ENCODE data around the gene NCOR1. TPM values are rescaled to one million over a fixed set of nuclear protein-coding genes. Genes with fewer than 3 reads are reported as not detected.
A peak's percentile ranks its signal among the peaks of the same experiment; 100 is the strongest.
"Not testable (repeated sequence)": the region's sequence is repeated elsewhere in the genome, so short reads cannot be mapped to it uniquely, and the experiment has no call there.

The NCOR1 gene
- total and polyA plus RNA-seq, 4 experiments from 2014 or later: 26.4 to 169 (median 162) TPM

GRCh38 chr17:16190703-16191360 lies 24.5 kb downstream of the NCOR1 start:
- H3K4me3 ChIP-seq (ENCODE audit: low read length in 2 of 2): no peak overlapping the region
- peaks cover 36 to 57% of the 10 kb centered on the region in 2 donors for H3K36me3 Mint-ChIP-seq
- H3K4me1 Mint-ChIP-seq: peaks cover 26 to 37% (median 33%) of the 10 kb centered on the region in 4 donors
- no peaks in the 10 kb centered on the region for H3K9me3 ChIP-seq (ENCODE audit: control insufficient read depth in 1 of 2, low read length in 2 of 2)
- POLR2A ChIA-PET (ENCODE audit: partially characterized antibody): no interaction called here
- H3K27me3 Mint-ChIP-seq: no peaks in the 10 kb centered on the region
- no peaks in the 10 kb centered on the region for H3K9me3 Mint-ChIP-seq
- no peak overlapping the region for H3K4me3 Mint-ChIP-seq
- intact Hi-C loops (cut with micrococcal nuclease): no loop called here
- peaks cover 27% of the 10 kb centered on the region for H3K4me1 ChIP-seq (ENCODE audit: insufficient read depth, low read length)
- peaks cover 24% of the 10 kb centered on the region for H3K36me3 ChIP-seq (ENCODE audit: insufficient read depth, low read length)
- no peak for DNase-seq
- H3K27ac Mint-ChIP-seq: peak overlapping the region in 5 of 7 donors; percentile 18 to 80 (median 53)
- H3K27ac ChIP-seq (ENCODE audit: low read depth, low read length): no peak overlapping the region
- no peaks in the 10 kb centered on the region for H3K27me3 ChIP-seq (ENCODE audit: insufficient read depth, low read length)
- CTCF ChIA-PET (ENCODE audit: partially characterized antibody): interaction anchor here (0.6 to 1.3 kb wide), 3 partner anchors 14 to 360 kb away, joined by 3 to 5 read pairs (median 3); partner anchors contain the start of gene NCOR1

- POLR2A ChIA-PET (ENCODE audit: partially characterized antibody): no interaction called here
- H3K4me1 ChIP-seq (ENCODE audit: insufficient read depth, low read length): peaks cover 20% of the 10 kb centered on the region
- H3K27ac Mint-ChIP-seq: peak overlapping the region in 1 of 7 donors; percentile 4
- H3K27ac ChIP-seq (ENCODE audit: low read depth, low read length): no peak overlapping the region
- H3K9me3 ChIP-seq (ENCODE audit: control insufficient read depth in 1 of 2, low read length in 2 of 2): no peaks in the 10 kb centered on the region
- H3K27me3 ChIP-seq (ENCODE audit: insufficient read depth, low read length): no peaks in the 10 kb centered on the region
- intact Hi-C loops (cut with micrococcal nuclease): no loop called here
- H3K4me1 Mint-ChIP-seq: peaks cover 23 to 33% (median 32%) of the 10 kb centered on the region in 4 donors
- peaks cover 37 to 62% of the 10 kb centered on the region in 2 donors for H3K36me3 Mint-ChIP-seq
- no peak for DNase-seq
- CTCF ChIA-PET (ENCODE audit: partially characterized antibody): interaction anchor here (1.0 to 1.3 kb wide), 2 partner anchors 12 to 25 kb away, joined by 3 to 4 read pairs; partner anchors contain the start of gene NCOR1
- no peaks in the 10 kb centered on the region for H3K27me3 Mint-ChIP-seq
- H3K4me3 Mint-ChIP-seq: no peak overlapping the region
- peaks cover 24% of the 10 kb centered on the region for H3K36me3 ChIP-seq (ENCODE audit: insufficient read depth, low read length)
- H3K4me3 ChIP-seq (ENCODE audit: low read length in 2 of 2): no peak overlapping the region
- no peaks in the 10 kb centered on the region for H3K9me3 Mint-ChIP-seq
Observed at GRCh38 chr17:16189791-16190348, 25.5 kb downstream of the NCOR1 start.

GRCh38 chr17:16187642-16188041 lies 27.7 kb downstream of the NCOR1 start:
- no peaks in the 10 kb centered on the region for H3K9me3 Mint-ChIP-seq
- Histone ChIP-seq H3K27ac (ENCODE audit: low read depth, low read length) (no peak overlapping the region), H3K27me3 (ENCODE audit: insufficient read depth, low read length) (no peaks in the 10 kb centered on the region), H3K4me1 (ENCODE audit: insufficient read depth, low read length) (peaks cover 10% of the 10 kb centered on the region), H3K4me3 (ENCODE audit: low read length in 2 of 2) (no peak overlapping the region), H3K36me3 (ENCODE audit: insufficient read depth, low read length) (peaks cover 17% of the 10 kb centered on the region), H3K9me3 (ENCODE audit: control insufficient read depth in 1 of 2, low read length in 2 of 2) (no peaks in the 10 kb centered on the region)
- ChIA-PET CTCF (ENCODE audit: partially characterized antibody) (no interaction called here), POLR2A (ENCODE audit: partially characterized antibody) (no interaction called here)
- peaks cover 37 to 66% of the 10 kb centered on the region in 2 donors for H3K36me3 Mint-ChIP-seq
- H3K4me1 Mint-ChIP-seq: peaks cover 16 to 41% (median 35%) of the 10 kb centered on the region in 4 donors
- intact Hi-C loops (cut with micrococcal nuclease): no loop called here
- peak overlapping the region in 2 of 7 donors; percentile 22 to 56 for H3K27ac Mint-ChIP-seq
- no peaks in the 10 kb centered on the region for H3K27me3 Mint-ChIP-seq
- no peak for DNase-seq
- no peak overlapping the region for H3K4me3 Mint-ChIP-seq

- no peaks in the 10 kb centered on the region for H3K9me3 ChIP-seq (ENCODE audit: control insufficient read depth in 1 of 2, low read length in 2 of 2)
- Mint-ChIP-seq H3K27me3 (no peaks in the 10 kb centered on the region), H3K4me1 (peaks cover 16 to 59% (median 43%) of the 10 kb centered on the region in 4 donors), H3K36me3 (peaks cover 35 to 56% of the 10 kb centered on the region in 2 donors), H3K27ac (no peak overlapping the region), H3K9me3 (no peaks in the 10 kb centered on the region), H3K4me3 (no peak overlapping the region)
- intact Hi-C loops (cut with micrococcal nuclease): no loop called here
- no peak overlapping the region for H3K4me3 ChIP-seq (ENCODE audit: low read length in 2 of 2)
- peaks cover 4% of the 10 kb centered on the region for H3K4me1 ChIP-seq (ENCODE audit: insufficient read depth, low read length)
- no peaks in the 10 kb centered on the region for H3K27me3 ChIP-seq (ENCODE audit: insufficient read depth, low read length)
- H3K36me3 ChIP-seq (ENCODE audit: insufficient read depth, low read length): peaks cover 8% of the 10 kb centered on the region
- CTCF ChIA-PET (ENCODE audit: partially characterized antibody): no interaction called here
- H3K27ac ChIP-seq (ENCODE audit: low read depth, low read length): no peak overlapping the region
- no peak for DNase-seq
- POLR2A ChIA-PET (ENCODE audit: partially characterized antibody): no interaction called here
Observed at GRCh38 chr17:16181581-16181980, 33.8 kb downstream of the NCOR1 start.

- Histone ChIP-seq H3K9me3 (ENCODE audit: control insufficient read depth in 1 of 2, low read length in 2 of 2) (no peaks in the 10 kb centered on the region), H3K4me3 (ENCODE audit: low read length in 2 of 2) (no peak overlapping the region), H3K27me3 (ENCODE audit: insufficient read depth, low read length) (no peaks in the 10 kb centered on the region), H3K27ac (ENCODE audit: low read depth, low read length) (no peak overlapping the region), H3K4me1 (ENCODE audit: insufficient read depth, low read length) (peaks cover 2% of the 10 kb centered on the region), H3K36me3 (ENCODE audit: insufficient read depth, low read length) (no peaks in the 10 kb centered on the region)
- H3K4me3 Mint-ChIP-seq: no peak overlapping the region
- H3K9me3 Mint-ChIP-seq: no peaks in the 10 kb centered on the region
- H3K27ac Mint-ChIP-seq: no peak overlapping the region
- intact Hi-C loops (cut with micrococcal nuclease): no loop called here
- POLR2A ChIA-PET (ENCODE audit: partially characterized antibody): no interaction called here
- CTCF ChIA-PET (ENCODE audit: partially characterized antibody): no interaction called here
- no peak for DNase-seq
- peaks cover 13 to 53% (median 34%) of the 10 kb centered on the region in 4 donors for H3K4me1 Mint-ChIP-seq
- H3K36me3 Mint-ChIP-seq: peaks cover 22 to 36% of the 10 kb centered on the region in 2 donors
- H3K27me3 Mint-ChIP-seq: no peaks in the 10 kb centered on the region
Observed at GRCh38 chr17:16178836-16179235, 36.5 kb downstream of the NCOR1 start.

GRCh38 chr17:16171613-16172012 lies 43.7 kb downstream of the NCOR1 start:
- no peak overlapping the region for H3K4me3 Mint-ChIP-seq
- no peaks in the 10 kb centered on the region for H3K27me3 ChIP-seq (ENCODE audit: insufficient read depth, low read length)
- no peak for DNase-seq
- peaks cover 17 to 28% of the 10 kb centered on the region in 2 donors for H3K36me3 Mint-ChIP-seq
- no peaks in the 10 kb centered on the region for H3K4me1 ChIP-seq (ENCODE audit: insufficient read depth, low read length)
- H3K36me3 ChIP-seq (ENCODE audit: insufficient read depth, low read length): peaks cover 6% of the 10 kb centered on the region
- CTCF ChIA-PET (ENCODE audit: partially characterized antibody): no interaction called here
- H3K4me1 Mint-ChIP-seq: peaks cover 7 to 18% (median 12%) of the 10 kb centered on the region in 4 donors
- no peak overlapping the region for H3K4me3 ChIP-seq (ENCODE audit: low read length in 2 of 2)
- H3K27ac ChIP-seq (ENCODE audit: low read depth, low read length): no peak overlapping the region
- peak overlapping the region in 1 of 7 donors; percentile 41 for H3K27ac Mint-ChIP-seq
- H3K9me3 ChIP-seq (ENCODE audit: control insufficient read depth in 1 of 2, low read length in 2 of 2): no peaks in the 10 kb centered on the region
- no peaks in the 10 kb centered on the region for H3K27me3 Mint-ChIP-seq
- POLR2A ChIA-PET (ENCODE audit: partially characterized antibody): no interaction called here
- intact Hi-C loops (cut with micrococcal nuclease): no loop called here
- no peaks in the 10 kb centered on the region for H3K9me3 Mint-ChIP-seq

- intact Hi-C loops (cut with micrococcal nuclease); H3K4me3 Mint-ChIP-seq; H3K9me3 ChIP-seq (ENCODE audit: control insufficient read depth in 1 of 2, low read length in 2 of 2); H3K4me3 ChIP-seq (ENCODE audit: low read length in 2 of 2); H3K36me3 ChIP-seq (ENCODE audit: insufficient read depth, low read length); CTCF ChIA-PET (ENCODE audit: partially characterized antibody); H3K27me3 ChIP-seq (ENCODE audit: insufficient read depth, low read length); H3K4me1 ChIP-seq (ENCODE audit: insufficient read depth, low read length); H3K9me3 Mint-ChIP-seq; H3K27me3 Mint-ChIP-seq; H3K27ac ChIP-seq (ENCODE audit: low read depth, low read length); DNase-seq: not testable (repeated sequence)
- Mint-ChIP-seq H3K4me1 (peaks cover 14 to 24% (median 20%) of the 10 kb centered on the region in 4 donors), H3K36me3 (peaks cover 48 to 57% of the 10 kb centered on the region in 2 donors), H3K27ac (peak overlapping the region in 3 of 7 donors; percentile 1 to 74 (median 23))
- POLR2A ChIA-PET (ENCODE audit: partially characterized antibody): interaction anchor here (1.1 kb wide), 1 partner anchor 51 kb away, joined by 3 read pairs; no protein-coding TSS in a partner anchor
Observed at GRCh38 chr17:16166766-16167165, 48.6 kb downstream of the NCOR1 start.
